ENCODE data around the gene ATP5MG.
A peak's percentile ranks its signal among the peaks of the same experiment; 100 is the strongest.
"Not testable (repeated sequence)": the region's sequence is repeated elsewhere in the genome, so short reads cannot be mapped to it uniquely, and the experiment has no call there.

ATP5MG gene

DNA sequence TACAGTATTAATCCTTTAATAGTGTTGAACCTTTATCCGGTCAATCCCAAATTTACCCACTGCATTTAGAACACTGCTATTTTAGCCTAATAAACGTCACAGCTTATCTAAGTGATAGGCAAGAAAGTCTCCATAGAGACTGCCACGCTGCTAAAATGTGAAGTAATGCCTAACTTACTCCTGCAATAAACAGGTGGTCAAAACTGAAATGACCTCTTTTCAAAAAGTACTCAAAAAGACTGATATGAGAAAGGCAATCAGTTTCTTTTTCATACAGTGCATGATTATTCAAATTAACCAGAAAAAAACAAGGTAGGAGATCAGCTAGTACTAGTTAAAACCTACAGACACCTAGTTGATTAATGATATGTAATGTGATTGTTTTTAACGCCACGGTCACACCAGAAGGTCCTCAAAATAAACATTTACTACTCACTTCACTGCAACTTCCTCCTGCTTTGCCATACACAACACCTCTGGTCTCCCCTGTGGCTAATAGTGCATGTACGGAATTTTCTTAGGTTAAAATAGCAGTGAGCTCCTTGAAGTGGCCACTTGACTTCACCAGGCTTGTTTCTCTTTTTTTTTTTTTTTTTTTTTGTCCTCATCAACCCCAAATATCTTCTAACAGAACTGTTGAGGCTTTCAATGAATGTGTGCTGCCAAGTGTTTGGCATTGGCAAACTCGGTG lies 8.8 kb downstream of the ATP5MG start:
- DNase-seq: no peak

GRCh38 chr11:118411530-118411929 lies 10.1 kb downstream of the ATP5MG start:
- no peak for DNase-seq

DNA sequence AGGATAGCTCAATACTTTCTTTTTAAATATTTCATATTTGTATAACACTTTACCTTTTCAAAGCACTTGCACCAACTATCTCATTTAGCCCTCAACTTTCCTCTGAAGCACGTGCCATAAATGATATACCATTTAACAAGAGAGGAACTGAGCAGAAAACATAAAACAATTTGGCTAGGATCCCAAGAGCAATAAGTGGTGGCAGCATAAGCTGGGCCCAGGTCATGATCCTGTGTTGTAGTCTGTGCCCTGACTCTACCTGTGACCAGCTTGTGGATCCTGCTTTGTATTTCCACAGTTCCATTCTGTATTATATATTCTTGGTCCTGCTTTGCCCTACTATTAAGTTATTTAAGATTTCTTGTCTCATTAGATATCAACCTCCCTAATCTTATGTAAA lies 11.5 kb downstream of the ATP5MG start:
- DNase-seq: no peak

DNA sequence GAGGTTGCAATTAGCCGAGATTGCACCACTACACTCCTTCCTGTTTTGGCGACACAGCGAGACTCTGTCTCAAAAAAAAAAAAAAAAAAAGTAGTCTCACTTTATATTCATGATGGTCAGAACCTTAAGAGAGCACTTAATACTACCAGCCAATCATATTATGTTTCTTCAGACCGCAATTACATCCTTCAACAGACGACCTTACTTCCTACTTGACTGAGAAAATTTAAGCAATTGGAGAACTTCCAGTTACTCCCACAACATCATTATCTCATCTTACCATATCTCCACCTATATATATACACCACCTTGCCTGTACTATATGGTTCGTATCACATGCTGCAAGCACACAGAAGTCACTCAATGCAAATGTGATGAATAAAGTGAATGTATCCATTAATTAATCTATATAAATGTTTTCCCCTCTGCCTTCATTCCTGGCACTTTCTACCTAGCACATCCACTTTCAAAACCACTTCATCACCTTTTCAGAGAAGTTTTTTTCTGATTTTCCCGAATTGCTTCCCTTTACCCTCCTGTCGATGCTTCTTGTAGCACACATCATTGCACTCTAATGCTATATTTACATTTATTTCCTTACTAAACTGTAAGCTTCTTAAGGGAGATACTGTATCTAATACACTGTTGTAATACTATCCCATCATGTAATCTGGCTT lies 13.8 kb downstream of the ATP5MG start:
- DNase-seq: no peak

DNA sequence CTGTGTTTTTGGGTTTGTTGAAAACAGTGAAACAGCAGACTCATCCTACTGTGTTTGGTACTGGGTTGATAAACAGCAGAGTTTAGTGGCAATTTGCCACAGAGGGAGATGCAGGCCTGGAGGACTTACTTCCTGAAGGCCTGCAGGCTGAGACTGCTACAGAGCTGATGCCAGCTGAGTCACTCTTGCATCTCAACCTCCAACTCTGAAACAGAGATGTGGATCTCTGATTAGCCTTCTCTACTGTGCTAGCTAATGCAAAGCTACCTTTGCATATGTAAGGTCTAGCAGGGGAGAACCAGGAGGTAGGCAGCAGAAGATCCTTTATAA lies 14.3 kb downstream of the ATP5MG start:
- peak; percentile 20 for DNase-seq

GRCh38 chr11:118416900-118417299 lies 15.5 kb downstream of the ATP5MG start:
- DNase-seq: not testable (repeated sequence)

DNA sequence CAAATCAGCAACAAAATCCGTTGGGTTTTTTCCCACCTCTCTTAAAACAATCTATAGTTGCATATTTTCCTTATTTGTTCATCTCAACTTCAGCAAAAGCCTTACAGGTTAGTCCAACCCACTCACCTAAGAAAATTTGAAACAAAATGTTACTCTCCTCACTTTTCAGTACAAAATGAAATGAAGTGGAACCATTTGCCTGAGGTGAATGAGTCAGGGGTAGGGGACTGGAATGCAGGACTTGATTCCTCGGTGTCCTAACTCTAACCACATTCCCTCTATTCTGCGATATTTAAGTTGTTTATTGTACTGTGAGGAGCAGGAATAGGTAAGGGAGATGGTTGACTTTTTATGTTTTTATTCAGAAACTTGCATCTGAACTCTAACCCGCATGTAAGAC lies 16.4 kb downstream of the ATP5MG start:
- DNase-seq: no peak

- DNase-seq: no peak
Observed at GRCh38 chr11:118418766-118419165, 17.4 kb downstream of the ATP5MG start.

GRCh38 chr11:118427707-118428106 lies 26.3 kb downstream of the ATP5MG start:
- no peak for DNase-seq

GRCh38 chr11:118430956-118431355 lies 29.6 kb downstream of the ATP5MG start:
- no peak for DNase-seq

GRCh38 chr11:118434123-118434552 lies 32.7 kb downstream of the ATP5MG start:
- DNase-seq: no peak

DNA sequence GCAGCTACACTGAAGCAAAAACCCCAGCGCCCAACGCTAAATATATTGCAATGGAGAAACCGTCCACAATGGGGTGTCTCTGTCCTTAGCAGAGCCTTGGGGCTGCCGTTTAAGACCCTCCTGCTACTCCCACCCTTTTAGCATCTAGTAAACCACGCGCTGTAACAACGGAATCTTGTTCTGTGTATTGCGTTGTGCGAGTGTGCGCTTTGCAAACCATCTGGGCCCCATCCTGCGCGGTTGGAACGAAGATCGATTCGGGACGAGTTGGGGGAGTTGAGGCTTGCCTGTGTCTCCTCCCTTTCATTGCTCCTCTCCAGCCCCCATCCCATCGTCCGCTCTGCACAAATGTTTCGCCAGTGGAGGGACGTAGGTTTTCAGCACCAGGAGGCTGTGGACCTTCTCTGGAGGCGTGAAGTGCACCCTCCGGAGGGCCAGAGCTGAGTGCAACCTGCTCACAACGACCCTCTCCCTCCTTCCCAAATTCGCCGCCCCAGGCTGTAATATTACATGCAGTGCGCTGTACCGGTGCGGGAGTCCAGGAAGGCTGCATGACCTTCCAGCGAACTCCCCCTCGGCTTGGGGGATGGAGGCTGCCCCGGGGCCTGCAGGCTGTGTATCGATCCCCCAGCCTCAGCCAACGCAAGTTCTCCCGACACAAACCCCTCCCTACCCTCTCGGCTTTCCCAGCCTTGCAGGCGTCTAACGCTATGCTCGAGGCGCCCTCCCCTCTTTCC lies 33.3 kb downstream of the ATP5MG start:
- no peak for DNase-seq

- DNase-seq: peak; percentile 61
Observed at GRCh38 chr11:118435290-118435892, 34.0 kb downstream of the ATP5MG start.

DNA sequence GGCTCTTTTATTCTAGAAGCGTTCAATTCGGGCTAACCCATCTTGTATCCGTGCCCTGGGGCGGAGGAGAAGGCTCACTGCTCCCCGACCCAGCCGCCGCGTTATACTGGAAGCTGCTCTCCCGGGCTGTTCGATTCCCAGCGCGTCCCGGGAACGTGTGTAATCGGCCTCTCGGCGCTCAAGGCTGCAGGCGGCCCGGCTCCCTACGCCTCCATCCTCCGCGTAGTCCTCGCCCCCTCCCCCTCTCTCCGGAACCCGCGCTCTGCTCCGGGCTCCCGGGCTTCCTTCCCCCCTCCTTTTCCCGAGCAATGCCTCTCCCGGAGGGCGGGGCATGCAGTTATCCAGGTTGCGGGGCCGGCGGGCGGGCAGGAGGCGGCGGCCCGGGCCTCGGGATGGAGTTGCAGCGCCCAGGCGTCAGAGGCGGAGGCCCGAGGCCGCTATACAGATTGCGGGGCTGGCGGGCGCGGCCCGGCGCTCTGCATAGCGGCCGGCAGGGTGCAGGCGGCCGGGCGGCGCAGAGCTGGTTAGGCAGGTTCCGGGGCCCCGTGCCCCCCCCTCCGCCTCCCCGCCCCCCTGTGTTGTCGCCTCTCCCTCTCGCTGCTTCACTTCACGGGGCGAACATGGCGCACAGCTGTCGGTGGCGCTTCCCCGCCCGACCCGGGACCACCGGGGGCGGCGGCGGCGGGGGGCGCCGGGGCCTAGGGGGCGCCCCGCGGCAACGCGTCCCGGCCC lies 34.7 kb downstream of the ATP5MG start, which contains the start of gene KMT2A:
Gene KMT2A, plus strand, starts transcription at position 600 of the 732 bp plus-strand sequence. Its CDS starts 21 bp downstream, at position 621.
- DNase-seq: peak; percentile 98

DNA sequence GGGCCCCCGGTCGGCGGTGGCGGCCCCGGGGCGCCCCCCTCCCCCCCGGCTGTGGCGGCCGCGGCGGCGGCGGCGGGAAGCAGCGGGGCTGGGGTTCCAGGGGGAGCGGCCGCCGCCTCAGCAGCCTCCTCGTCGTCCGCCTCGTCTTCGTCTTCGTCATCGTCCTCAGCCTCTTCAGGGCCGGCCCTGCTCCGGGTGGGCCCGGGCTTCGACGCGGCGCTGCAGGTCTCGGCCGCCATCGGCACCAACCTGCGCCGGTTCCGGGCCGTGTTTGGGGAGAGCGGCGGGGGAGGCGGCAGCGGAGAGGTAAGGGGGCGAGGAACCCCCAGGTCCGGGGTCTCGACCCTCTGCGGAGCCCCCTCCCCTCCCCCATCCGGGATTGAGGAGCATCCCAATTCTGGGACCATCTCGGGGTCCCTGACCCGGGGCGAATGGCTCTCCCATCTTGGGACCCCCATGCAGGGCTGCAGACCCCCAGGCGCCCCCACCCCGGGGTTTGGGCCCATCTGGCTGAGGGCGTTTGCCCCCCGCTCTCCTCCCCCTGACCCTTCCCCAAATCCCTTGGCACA lies 35.3 kb downstream of the ATP5MG start:
- DNase-seq: no peak

- peak; percentile 44 for DNase-seq
Observed at GRCh38 chr11:118437208-118438125, 36.1 kb downstream of the ATP5MG start.

- DNase-seq: peak; percentile 57
Observed at GRCh38 chr11:118438314-118438931, 37.0 kb downstream of the ATP5MG start.

DNA sequence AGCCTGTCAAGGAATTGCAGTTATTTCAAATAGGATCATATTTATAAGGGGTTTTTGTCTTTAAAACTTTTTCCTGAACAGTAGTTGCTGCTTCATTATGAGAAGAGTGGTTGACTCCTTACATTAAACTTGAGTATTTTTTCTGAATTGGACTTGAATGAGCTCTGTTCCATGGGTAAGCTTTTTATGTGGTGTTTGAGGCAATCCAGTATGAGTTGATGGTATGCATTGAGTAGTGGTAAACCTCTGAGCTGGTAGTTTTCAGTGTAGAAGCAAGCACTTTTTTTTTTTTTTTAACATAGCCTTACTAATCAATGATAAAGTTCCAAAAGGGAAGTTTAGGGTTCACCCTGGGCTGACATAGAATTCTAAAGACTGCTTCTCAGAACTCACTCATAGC lies 38.2 kb downstream of the ATP5MG start:
- no peak for DNase-seq

- DNase-seq: no peak
Observed at GRCh38 chr11:118441770-118442275, 40.4 kb downstream of the ATP5MG start.

DNA sequence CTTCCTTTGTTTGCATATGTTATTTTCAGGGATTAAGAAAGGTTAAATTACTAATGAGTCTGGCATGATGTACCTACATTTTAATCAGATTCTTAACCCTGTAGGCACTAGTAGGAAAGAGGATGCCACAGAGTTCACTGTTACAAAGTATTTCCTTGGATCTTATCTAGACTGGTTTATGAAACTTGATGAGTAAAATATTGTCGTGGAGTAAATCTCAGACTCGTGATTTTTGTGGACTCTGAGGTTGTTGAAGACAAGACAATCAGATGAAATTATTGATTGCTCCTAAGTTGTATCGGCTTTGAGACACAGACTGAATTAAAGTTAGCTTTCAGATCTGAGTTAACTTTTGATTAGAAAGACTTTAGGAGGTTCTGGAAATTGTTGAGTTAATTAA lies 40.9 kb downstream of the ATP5MG start:
- no peak for DNase-seq
